Suprapubic skin (tissue), 4 donors: Measurements from ENCODE around the gene CSMD2. TPM values are rescaled to one million over a fixed set of nuclear protein-coding genes. Genes with fewer than 3 reads are reported as not detected.

Experiments
- DNase-seq, 2 donors: peaks; one replicate each; pipeline ENCODE4 v3.0.0-alpha.2; 2019; ENCODE audit warnings: low spot score in 2 of 2
- H3K27ac ChIP-seq: fragments of 200-600 bp; sonication (generic); one replicate; pipeline ENCODE4 v1.5.1; 2019
- H3K27me3 ChIP-seq: fragments of 200-600 bp; sonication (generic); one replicate; pipeline ENCODE4 v1.5.1; 2019
- H3K36me3 ChIP-seq: fragments of 200-600 bp; sonication (generic); one replicate; pipeline ENCODE4 v1.5.1; 2019
- H3K4me1 ChIP-seq: fragments of 200-600 bp; sonication (generic); one replicate; pipeline ENCODE4 v1.5.1; 2019
- H3K4me3 ChIP-seq: fragments of 200-600 bp; sonication (generic); one replicate; pipeline ENCODE4 v1.5.1; 2019; ENCODE audit warnings: mild to moderate bottlenecking
- H3K9me3 ChIP-seq: fragments of 200-600 bp; sonication (generic); one replicate; pipeline ENCODE4 v1.5.1; 2019
- CTCF ChIP-seq, 2 donors: fragments of 200-600 bp in 1 of 2; fragments of 450-650 bp in 1 of 2; sonication (generic) in 1 of 2; IDR thresholded peaks; one replicate each; pipeline ENCODE4 v1.5.1; 2016 to 2019; ENCODE audit warnings: antibody characterized with exemption in 2 of 2, mild to moderate bottlenecking in 1 of 2, moderate library complexity in 1 of 2
- EP300 ChIP-seq: sonication (generic); formaldehyde crosslinking; IDR thresholded peaks from one replicate; pipeline ENCODE4 v1.6.1; 2017; ENCODE audit warnings: antibody characterized with exemption
- POLR2A ChIP-seq, 2 donors: fragments of 450-650 bp; IDR thresholded peaks; one replicate each; pipeline ENCODE4 v1.6.1; 2017; ENCODE audit warnings: antibody characterized with exemption in 2 of 2, mild to moderate bottlenecking in 2 of 2, moderate library complexity in 2 of 2
- POLR2AphosphoS5 ChIP-seq, 3 donors: sonication (generic); formaldehyde crosslinking; IDR thresholded peaks; one replicate each; pipeline ENCODE4 v1.6.1; 2017; ENCODE audit warnings: antibody characterized with exemption in 3 of 3
- WGBS: methylation state at CpG from one replicate; pipeline ENCODE4 v1.1.5; 2018; 5-methylcytosine and 5-hydroxymethylcytosine counted together
- total RNA-seq, 4 donors: library from RNA; depleted of rRNA; stranded (reverse); fragments of >200 nt; gene quantifications; one replicate each; pipeline ENCODE4 v1.1.0, GENCODE V29; 2016

Gene CSMD2
- total RNA-seq, 4 donors from 2014 or later, result 0.08 to 0.55 (median 0.13) TPM

- DNase-seq, result no peak
- Histone ChIP-seq H3K36me3 (no peaks in the 10 kb centered on the region), H3K4me3 (no peak overlapping the region), H3K9me3 (no peaks in the 10 kb centered on the region), H3K4me1 (peaks cover 7% of the 10 kb centered on the region), H3K27ac (no peak overlapping the region), H3K27me3 (peaks cover 21% of the 10 kb centered on the region)
- WGBS, result 96% methylated on average over 4 of the region's 5 CpGs
- TF ChIP-seq POLR2AphosphoS5 (IDR thresholded peaks at IDR 0.05) (no peak), CTCF (IDR thresholded peaks at IDR 0.05) (no peak), POLR2A (IDR thresholded peaks at IDR 0.05) (no peak), EP300 (no peak)
Measured at GRCh38 chr1:33634143-33634542, 530.9 kb downstream of the CSMD2 start.

DNA sequence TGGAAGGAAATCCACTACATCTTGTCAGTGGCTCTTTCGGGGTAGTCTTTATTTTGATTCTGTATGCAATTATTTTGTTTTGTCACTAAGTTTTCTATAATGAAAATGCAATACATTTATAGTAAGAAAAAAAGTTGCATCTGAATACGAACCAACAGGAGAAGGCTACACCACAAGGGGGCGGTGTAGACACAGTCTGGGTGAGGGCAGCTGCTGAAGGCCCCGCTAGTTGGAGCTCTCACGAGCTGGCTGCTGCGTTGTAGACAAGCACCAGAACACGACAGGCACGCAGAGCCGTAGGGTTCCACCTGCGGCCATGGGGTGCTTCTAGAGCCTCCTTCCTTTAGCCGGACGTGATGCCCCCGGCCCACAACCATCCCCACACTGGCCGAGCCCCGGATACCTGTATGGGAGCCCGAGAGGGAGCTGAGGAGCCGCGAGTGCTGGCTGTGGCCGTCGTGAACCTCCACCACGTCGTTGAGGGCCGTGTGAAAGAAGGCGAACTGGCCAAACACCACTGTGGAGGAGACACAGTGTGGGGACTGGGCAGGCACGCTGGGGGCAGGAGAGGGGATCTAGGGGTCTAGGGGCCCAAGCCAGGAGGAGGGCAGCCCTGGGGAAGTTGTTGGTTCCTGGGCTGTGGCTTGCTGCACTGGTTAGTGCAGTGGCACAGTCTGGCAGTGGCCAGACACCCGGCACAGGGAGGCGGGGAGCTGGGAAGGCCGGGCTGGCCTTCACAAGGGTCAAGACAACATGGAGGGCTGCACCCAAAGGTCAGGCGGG lies 531.8 kb downstream of the CSMD2 start:
- no peak overlapping the region for H3K27ac ChIP-seq
- WGBS, result 38% methylated on average over 29 of the region's 29 CpGs
- no peaks in the 10 kb centered on the region for H3K9me3 ChIP-seq
- TF ChIP-seq CTCF (IDR thresholded peaks at IDR 0.05) (peak; percentile 67 to 94), POLR2A (IDR thresholded peaks at IDR 0.05) (no peak), EP300 (no peak), POLR2AphosphoS5 (IDR thresholded peaks at IDR 0.05) (no peak)
- peaks cover 7% of the 10 kb centered on the region for H3K4me1 ChIP-seq
- no peak overlapping the region for H3K4me3 ChIP-seq
- no peaks in the 10 kb centered on the region for H3K36me3 ChIP-seq
- peak; percentile 88 to 93 for DNase-seq
- peaks cover 21% of the 10 kb centered on the region for H3K27me3 ChIP-seq

- H3K27me3 ChIP-seq, result peaks cover 26% of the 10 kb centered on the region
- DNase-seq, result no peak
- 40% methylated on average over 1 of the region's 1 CpG for WGBS
- TF ChIP-seq POLR2AphosphoS5 (IDR thresholded peaks at IDR 0.05), result no peak
- no peak for TF ChIP-seq EP300
- TF ChIP-seq CTCF (IDR thresholded peaks at IDR 0.05), result no peak
- H3K4me3 ChIP-seq, result no peak overlapping the region
- H3K9me3 ChIP-seq, result no peaks in the 10 kb centered on the region
- H3K27ac ChIP-seq, result no peak overlapping the region
- H3K36me3 ChIP-seq, result no peaks in the 10 kb centered on the region
- H3K4me1 ChIP-seq, result peaks cover 7% of the 10 kb centered on the region
Measured at GRCh38 chr1:33630686-33631085, 534.3 kb downstream of the CSMD2 start.

GRCh38 chr1:33626801-33627200 lies 538.2 kb downstream of the CSMD2 start:
- WGBS, result 88% methylated on average over 4 of the region's 4 CpGs
- Histone ChIP-seq H3K27ac (no peak overlapping the region), H3K4me1 (no peaks in the 10 kb centered on the region), H3K4me3 (no peak overlapping the region), H3K27me3 (peaks cover 9% of the 10 kb centered on the region), H3K9me3 (no peaks in the 10 kb centered on the region), H3K36me3 (no peaks in the 10 kb centered on the region)
- no peak for DNase-seq
- no peak for TF ChIP-seq POLR2A (IDR thresholded peaks at IDR 0.05)

- Histone ChIP-seq H3K36me3 (no peaks in the 10 kb centered on the region), H3K27me3 (peaks cover 9% of the 10 kb centered on the region), H3K4me1 (no peaks in the 10 kb centered on the region), H3K9me3 (no peaks in the 10 kb centered on the region), H3K4me3 (no peak overlapping the region), H3K27ac (no peak overlapping the region)
- DNase-seq, result no peak
- no peak for TF ChIP-seq POLR2AphosphoS5 (IDR thresholded peaks at IDR 0.05)
- no peak for TF ChIP-seq EP300
- no peak for TF ChIP-seq CTCF (IDR thresholded peaks at IDR 0.05)
- no peak for TF ChIP-seq POLR2A (IDR thresholded peaks at IDR 0.05)
- 96% methylated on average over 32 of the region's 35 CpGs for WGBS
Measured at GRCh38 chr1:33624991-33625870, 539.8 kb downstream of the CSMD2 start.
